Lower leg skin (tissue), 4 donors: ENCODE measurements around the gene ZNF586. TPM values are rescaled to one million over a fixed set of nuclear protein-coding genes. Genes with fewer than 3 reads are reported as not detected.
"Not testable (repeated sequence)": the region's sequence is repeated elsewhere in the genome, so short reads cannot be mapped to it uniquely, and the experiment has no call there.

Experiments used
- DNase-seq, 2 donors: peaks; one replicate each; pipeline ENCODE4 v3.0.0-alpha.2; 2019; ENCODE audit warnings: low spot score in 2 of 2
- H3K4me3 ChIP-seq: fragments of 200-600 bp; sonication (generic); 2 replicates; pipeline ENCODE4 v1.5.1; 2017; ENCODE audit warnings: mild to moderate bottlenecking, low read depth; ENCODE audit not compliant: poor library complexity, severe bottlenecking
- CTCF ChIP-seq, 3 donors: fragments of 450-650 bp; IDR thresholded peaks; one replicate each; pipeline ENCODE4 v1.5.1; 2016; ENCODE audit warnings: antibody characterized with exemption in 3 of 3, mild to moderate bottlenecking in 3 of 3, moderate library complexity in 2 of 3
- POLR2A ChIP-seq, 2 donors: fragments of 450-650 bp; IDR thresholded peaks; one replicate each; pipeline ENCODE4 v1.6.1; 2016 to 2017; ENCODE audit warnings: antibody characterized with exemption in 2 of 2, mild to moderate bottlenecking in 1 of 2, moderate library complexity in 1 of 2
- WGBS, 2 donors: methylation state at CpG; one replicate each; pipeline ENCODE4 v1.1.5; 2018; 5-methylcytosine and 5-hydroxymethylcytosine counted together
- intact Hi-C: fragments of 100-400 bp; cut with DNase I; formaldehyde crosslinking; loops from one replicate; pipeline ENCODE4 v1.15.0; 2023; ENCODE audit warnings: low total_unique reads
- total RNA-seq, 4 donors: library from RNA; depleted of rRNA; stranded (reverse); fragments of >200 nt; gene quantifications; one replicate each; pipeline ENCODE4 v1.1.0, GENCODE V29; 2016

Gene ZNF586
- total RNA-seq, 4 donors from 2014 or later: 9.1 to 21.4 (median 17.5) TPM

GRCh38 chr19:57819475-57820148 lies 50.1 kb downstream of the ZNF586 start:
- intact Hi-C loops: no loop called here
- TF ChIP-seq POLR2A (IDR thresholded peaks at IDR 0.05): no peak
- no peak for TF ChIP-seq CTCF (IDR thresholded peaks at IDR 0.05)
- DNase-seq: peak; percentile 84 to 93
- H3K4me3 ChIP-seq: peak overlapping the region; percentile 96
- 0 to 1% methylated on average over 39 to 44 of the region's 44 CpGs for WGBS, 2 donors

- WGBS, 2 donors: 72 to 79% methylated on average over 6 of the region's 6 CpGs
- TF ChIP-seq POLR2A (IDR thresholded peaks at IDR 0.05): no peak
- no peak for TF ChIP-seq CTCF (IDR thresholded peaks at IDR 0.05)
- DNase-seq: no peak
- intact Hi-C loops: no loop called here
- H3K4me3 ChIP-seq: no peak overlapping the region
These were observed 51.1 kb downstream of the ZNF586 start for GRCh38 chr19:57820599-57820998.

- 69 to 72% methylated on average over 3 of the region's 3 CpGs for WGBS, 2 donors
- H3K4me3 ChIP-seq, DNase-seq, intact Hi-C loops: not testable (repeated sequence)
These were observed 51.6 kb downstream of the ZNF586 start for GRCh38 chr19:57821095-57821494.

- DNase-seq, H3K4me3 ChIP-seq, intact Hi-C loops: not testable (repeated sequence)
- 91 to 97% methylated on average over 3 of the region's 3 CpGs for WGBS, 2 donors
These were observed 52.0 kb downstream of the ZNF586 start for GRCh38 chr19:57821501-57821900.

- DNase-seq, H3K4me3 ChIP-seq, intact Hi-C loops: not testable (repeated sequence)
- 86 to 88% methylated on average over 2 of the region's 2 CpGs for WGBS, 2 donors
These were observed 53.7 kb downstream of the ZNF586 start for GRCh38 chr19:57823155-57823554.

GRCh38 chr19:57823608-57824007 lies 54.1 kb downstream of the ZNF586 start:
- 89 to 95% methylated on average over 4 of the region's 4 CpGs for WGBS, 2 donors
- DNase-seq, intact Hi-C loops, H3K4me3 ChIP-seq: not testable (repeated sequence)

GRCh38 chr19:57825511-57825910 lies 56.0 kb downstream of the ZNF586 start:
- TF ChIP-seq POLR2A (IDR thresholded peaks at IDR 0.05): no peak
- TF ChIP-seq CTCF (IDR thresholded peaks at IDR 0.05): no peak
- H3K4me3 ChIP-seq: no peak overlapping the region
- WGBS, 2 donors: 82 to 87% methylated on average over 6 of the region's 6 CpGs
- intact Hi-C loops: no loop called here
- no peak for DNase-seq

- WGBS, 2 donors: 78 to 83% methylated on average over 5 of the region's 5 CpGs
- H3K4me3 ChIP-seq: no peak overlapping the region
- no peak for TF ChIP-seq CTCF (IDR thresholded peaks at IDR 0.05)
- TF ChIP-seq POLR2A (IDR thresholded peaks at IDR 0.05): no peak
- intact Hi-C loops: no loop called here
- DNase-seq: no peak
These were observed 59.8 kb downstream of the ZNF586 start for GRCh38 chr19:57829316-57829715.
